Measurements from ENCODE around the gene KCND3.

- TF ChIP-seq RAD21 (IDR thresholded peaks at IDR 0.05; ENCODE audit: low read length), result no peak
- no peak for TF ChIP-seq CTCF (conservative IDR thresholded peaks at IDR 0.05; ENCODE audit: low read depth, low read length)
- TF ChIP-seq POLR2A (IDR thresholded peaks at IDR 0.05; ENCODE audit: low read depth, low read length), result no peak
- no peak for TF ChIP-seq SMC3 (IDR thresholded peaks at IDR 0.05; ENCODE audit: low read depth, low read length)
- TF ChIP-seq MAZ (IDR thresholded peaks at IDR 0.05; ENCODE audit: borderline replicate concordance, low read depth, low read length), result no peak
- TF ChIP-seq MXI1 (IDR thresholded peaks at IDR 0.05; ENCODE audit: borderline replicate concordance, low read depth, low read length), result no peak
- no peak for TF ChIP-seq NFE2L2 (IDR thresholded peaks at IDR 0.05; ENCODE audit: low read depth, low read length)
- TF ChIP-seq BHLHE40 (IDR thresholded peaks at IDR 0.05; ENCODE audit: low read depth, low read length), result no peak
- no peak for TF ChIP-seq MAFK (IDR thresholded peaks at IDR 0.05; ENCODE audit: low read depth, low read length)
- no peak for TF ChIP-seq RCOR1 (IDR thresholded peaks at IDR 0.05; ENCODE audit: insufficient replicate concordance, low read length)
- TF ChIP-seq, protein P1, sequence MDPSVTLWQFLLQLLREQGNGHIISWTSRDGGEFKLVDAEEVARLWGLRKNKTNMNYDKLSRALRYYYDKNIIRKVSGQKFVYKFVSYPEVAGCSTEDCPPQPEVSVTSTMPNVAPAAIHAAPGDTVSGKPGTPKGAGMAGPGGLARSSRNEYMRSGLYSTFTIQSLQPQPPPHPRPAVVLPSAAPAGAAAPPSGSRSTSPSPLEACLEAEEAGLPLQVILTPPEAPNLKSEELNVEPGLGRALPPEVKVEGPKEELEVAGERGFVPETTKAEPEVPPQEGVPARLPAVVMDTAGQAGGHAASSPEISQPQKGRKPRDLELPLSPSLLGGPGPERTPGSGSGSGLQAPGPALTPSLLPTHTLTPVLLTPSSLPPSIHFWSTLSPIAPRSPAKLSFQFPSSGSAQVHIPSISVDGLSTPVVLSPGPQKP (IDR thresholded peaks at IDR 0.05; ENCODE audit: borderline replicate concordance, low read depth, low read length), result no peak
- no peak for TF ChIP-seq USF2 (IDR thresholded peaks at IDR 0.05; ENCODE audit: low read depth, low read length)
- TF ChIP-seq CEBPB (IDR thresholded peaks at IDR 0.05; ENCODE audit: low read depth, low read length), result no peak
Observed at GRCh38 chr1:111727056-111727455, 262.4 kb downstream of the KCND3 start.

All from IMR-90 (cell line).